Naive thymus-derived CD4-positive, alpha-beta T cell (primary cell): ENCODE data around the gene EDEM1. TPM values are rescaled to one million over a fixed set of nuclear protein-coding genes. Genes with fewer than 3 reads are reported as not detected.

Experiments used
- ATAC-seq: fragments of 150-1000 bp; cut with Tn5 transposase; 2 replicates; pipeline ENCODE4 v1.10.0; 2021; ENCODE audit warnings: mild to moderate bottlenecking, moderate library complexity
- CTCF ChIA-PET: fragments of 350-600 bp; sonication (Branson Sonifier 250); formaldehyde crosslinking; loops from one replicate; lab custom pipeline; 2021; ENCODE audit warnings: antibody characterized with exemption; lab: Charles Lee
- POLR2A ChIA-PET: fragments of 350-600 bp; sonication (Branson Sonifier 250); formaldehyde crosslinking; loops from one replicate; lab custom pipeline; 2021; ENCODE audit warnings: antibody characterized with exemption, inconsistent platforms; lab: Charles Lee
- DNase-seq, 9 donors: peaks; one replicate each; pipeline versions ENCODE4 v3.0.0 to v3.0.0-alpha.2; 2020 to 2022; ENCODE audit warnings: mixed read lengths in 1 of 9
- H3K27ac ChIP-seq: one replicate; pipeline ENCODE4 v1.7.0; 2013; ENCODE audit warnings: mild to moderate bottlenecking, low read depth, low read length, moderate library complexity
- H3K27me3 ChIP-seq, 2 donors: one replicate each; pipeline ENCODE4 v1.7.0; 2013; ENCODE audit warnings: low read length in 2 of 2, mild to moderate bottlenecking in 2 of 2, moderate library complexity in 2 of 2; ENCODE audit not compliant: control insufficient read depth in 2 of 2, insufficient read depth in 2 of 2
- H3K36me3 ChIP-seq, 3 experiments: 1 replicate in 2 of 3; 2 replicates in 1 of 3; pipeline ENCODE4 v1.7.0; 2013; ENCODE audit warnings: low read length in 3 of 3, mild to moderate bottlenecking in 3 of 3, moderate library complexity in 1 of 3; ENCODE audit not compliant: insufficient read depth in 3 of 3, control insufficient read depth in 2 of 3
- H3K4me1 ChIP-seq, 2 donors: one replicate each; pipeline ENCODE4 v1.7.0; 2013; ENCODE audit warnings: low read length in 2 of 2, mild to moderate bottlenecking in 2 of 2, moderate library complexity in 1 of 2; ENCODE audit not compliant: control insufficient read depth in 2 of 2, insufficient read depth in 2 of 2
- H3K4me3 ChIP-seq: 2 replicates; pipeline ENCODE4 v1.7.0; 2013; ENCODE audit warnings: mild to moderate bottlenecking, low read length
- H3K9me3 ChIP-seq, 3 experiments: 1 replicate in 2 of 3; 2 replicates in 1 of 3; pipeline ENCODE4 v1.7.0; 2013; ENCODE audit warnings: low read length in 3 of 3; ENCODE audit not compliant: control insufficient read depth in 2 of 3
- H3K27ac Mint-ChIP-seq, 9 donors: one replicate each; pipeline ENCODE4 v1.8.0; 2020 to 2022; ENCODE audit warnings: mixed read lengths in 9 of 9, mild to moderate bottlenecking in 8 of 9, moderate library complexity in 5 of 9, inconsistent platforms in 2 of 9
- H3K27me3 Mint-ChIP-seq, 5 donors: one replicate each; pipeline ENCODE4 v1.8.0; 2021 to 2022; ENCODE audit warnings: mixed read lengths in 5 of 5, mild to moderate bottlenecking in 1 of 5
- H3K36me3 Mint-ChIP-seq, 5 donors: one replicate each; pipeline ENCODE4 v1.8.0; 2020 to 2022; ENCODE audit warnings: mixed read lengths in 5 of 5, mild to moderate bottlenecking in 3 of 5, inconsistent platforms in 1 of 5
- H3K4me1 Mint-ChIP-seq, 7 donors: one replicate each; pipeline ENCODE4 v1.8.0; 2020 to 2022; ENCODE audit warnings: mixed read lengths in 7 of 7, mild to moderate bottlenecking in 3 of 7, inconsistent platforms in 1 of 7
- H3K4me3 Mint-ChIP-seq, 10 donors: one replicate each; pipeline ENCODE4 v1.8.0; 2020 to 2022; ENCODE audit warnings: mild to moderate bottlenecking in 10 of 10, mixed read lengths in 10 of 10, moderate library complexity in 6 of 10, inconsistent platforms in 2 of 10
- H3K9me3 Mint-ChIP-seq, 11 donors: one replicate each; pipeline ENCODE4 v1.8.0; 2020 to 2022; ENCODE audit warnings: mixed read lengths in 11 of 11, mild to moderate bottlenecking in 4 of 11, inconsistent platforms in 1 of 11, moderate library complexity in 1 of 11
- intact Hi-C, 2 donors: fragments of 100-400 bp; cut with micrococcal nuclease; formaldehyde crosslinking; loops; one replicate each; pipeline ENCODE4 v1.15.1; 2023
- polyA plus RNA-seq, 2 donors: library from polyadenylated mRNA; unstranded; fragments of 300-500 nt; fragmentation: Illumina TruSeq; gene quantifications; one replicate each; pipeline ENCODE4 v1.2.3, GENCODE V29; 2021
- total RNA-seq, 6 experiments: library from RNA in 5 of 6; stranded (reverse) in 5 of 6; gene quantifications; 1 replicate in 5 of 6; 2 replicates in 1 of 6; pipeline ENCODE4 v1.2.3 and lab custom pipeline; 2021 to 2026

Gene EDEM1
- total and polyA plus RNA-seq, 7 experiments from 2014 or later, result 41.9 to 138 (median 107) TPM

GRCh38 chr3:5217824-5218595 is 30.5 kb downstream of the EDEM1 start:
- peaks cover 23 to 60% (median 29%) of the 10 kb centered on the region in 3 experiments for H3K36me3 ChIP-seq
- H3K9me3 ChIP-seq, result no peaks in the 10 kb centered on the region
- no peaks in the 10 kb centered on the region for H3K9me3 Mint-ChIP-seq
- intact Hi-C loops, result loop anchor here in 1 of 2 donors (2.0 kb wide), 1 partner anchor 21 kb away; no protein-coding TSS in a partner anchor
- peak overlapping the region; percentile 16 for H3K27ac ChIP-seq
- DNase-seq (no peak), ATAC-seq (no peak)
- CTCF ChIA-PET, result interaction anchor here (0.8 to 1.0 kb wide), 2 partner anchors 13 to 24 kb away, joined by 3 read pairs; no protein-coding TSS in a partner anchor
- no peak overlapping the region for H3K4me3 ChIP-seq
- peak overlapping the region; percentile 32 to 75 (median 65) for H3K27ac Mint-ChIP-seq
- H3K27me3 ChIP-seq, result no peaks in the 10 kb centered on the region
- H3K4me1 ChIP-seq, result no peaks in the 10 kb centered on the region
- peaks cover 22 to 51% (median 27%) of the 10 kb centered on the region in 5 donors for H3K36me3 Mint-ChIP-seq
- POLR2A ChIA-PET, result interaction anchor here (0.6 kb wide), 1 partner anchor 116 kb away, joined by 3 read pairs; no protein-coding TSS in a partner anchor
- H3K4me1 Mint-ChIP-seq, result peaks cover 0 to 12% (median 5%) of the 10 kb centered on the region in 7 donors
- no peak overlapping the region for H3K4me3 Mint-ChIP-seq
- H3K27me3 Mint-ChIP-seq, result no peaks in the 10 kb centered on the region

DNA sequence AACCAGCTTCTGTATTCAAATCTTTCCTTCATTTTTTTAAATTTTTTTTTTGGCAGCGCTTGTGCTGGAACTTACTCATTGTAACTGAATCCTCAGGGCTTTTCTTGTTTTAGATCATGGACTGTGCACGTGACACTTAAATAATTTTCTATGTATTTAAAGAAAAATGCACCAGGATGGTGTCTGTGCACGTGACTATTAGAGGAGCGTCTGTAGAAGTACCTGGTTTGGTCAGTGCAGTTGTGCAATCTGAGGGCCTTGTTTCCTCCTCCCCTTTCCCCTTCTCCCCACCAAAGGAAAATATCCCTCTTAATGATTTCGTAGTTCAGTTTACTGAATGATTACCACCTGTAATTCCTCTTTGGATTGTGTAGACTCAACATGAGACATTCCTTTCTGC is 31.3 kb downstream of the EDEM1 start:
- Mint-ChIP-seq H3K4me1 (peaks cover 0 to 11% (median 5%) of the 10 kb centered on the region in 7 donors), H3K4me3 (no peak overlapping the region), H3K27me3 (no peaks in the 10 kb centered on the region), H3K27ac (peak overlapping the region in 8 of 9 donors; percentile 40 to 75 (median 62)), H3K9me3 (no peaks in the 10 kb centered on the region), H3K36me3 (peaks cover 14 to 43% (median 20%) of the 10 kb centered on the region in 5 donors)
- peak overlapping the region; percentile 7 for H3K27ac ChIP-seq
- peaks cover 19 to 52% (median 24%) of the 10 kb centered on the region in 3 experiments for H3K36me3 ChIP-seq
- H3K27me3 ChIP-seq, result no peaks in the 10 kb centered on the region
- no peak for DNase-seq
- ChIA-PET CTCF (interaction anchor here (0.7 to 1.0 kb wide), 3 partner anchors 13 to 644 kb away, joined by 3 read pairs; no protein-coding TSS in a partner anchor), POLR2A (no interaction called here)
- H3K9me3 ChIP-seq, result no peaks in the 10 kb centered on the region
- no peak for ATAC-seq
- intact Hi-C loops, result no loop called here
- H3K4me1 ChIP-seq, result no peaks in the 10 kb centered on the region
- H3K4me3 ChIP-seq, result no peak overlapping the region

- no peaks in the 10 kb centered on the region for H3K9me3 ChIP-seq
- Mint-ChIP-seq H3K27me3 (no peaks in the 10 kb centered on the region), H3K27ac (peak overlapping the region in 2 of 9 donors; percentile 67 to 68), H3K36me3 (peaks cover 10 to 39% (median 16%) of the 10 kb centered on the region in 5 donors), H3K4me1 (peaks cover 0 to 11% (median 5%) of the 10 kb centered on the region in 7 donors), H3K4me3 (no peak overlapping the region), H3K9me3 (no peaks in the 10 kb centered on the region)
- ATAC-seq, result no peak
- H3K4me1 ChIP-seq, result no peaks in the 10 kb centered on the region
- CTCF ChIA-PET, result interaction anchor here (0.7 kb wide), 1 partner anchor 645 kb away, joined by 3 read pairs; no protein-coding TSS in a partner anchor
- peak overlapping the region; percentile 7 for H3K27ac ChIP-seq
- POLR2A ChIA-PET, result no interaction called here
- intact Hi-C loops, result no loop called here
- DNase-seq, result no peak
- no peak overlapping the region for H3K4me3 ChIP-seq
- H3K36me3 ChIP-seq, result peaks cover 17 to 48% (median 20%) of the 10 kb centered on the region in 3 experiments
- H3K27me3 ChIP-seq, result no peaks in the 10 kb centered on the region
Measured at GRCh38 chr3:5219216-5219615, 31.7 kb downstream of the EDEM1 start.

DNA sequence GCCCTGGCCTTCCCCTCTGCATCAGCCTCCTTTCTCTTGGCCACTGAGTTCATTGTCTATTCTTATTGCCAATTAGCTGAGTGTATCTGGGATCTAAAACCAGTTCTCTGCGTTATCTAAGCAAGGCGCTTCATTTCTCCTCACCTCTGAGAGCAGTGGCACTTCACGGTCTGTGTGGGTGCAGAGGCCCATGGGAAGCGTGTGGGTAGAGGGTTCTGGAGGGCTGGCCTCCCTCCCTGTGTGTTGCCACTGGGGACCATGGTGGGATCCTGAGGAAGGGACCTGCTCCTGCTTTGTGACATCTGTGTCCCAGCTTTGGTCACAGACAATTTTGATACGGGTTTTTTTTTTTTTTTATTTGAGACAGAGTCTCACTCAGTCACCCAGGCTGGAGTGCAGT is 32.7 kb downstream of the EDEM1 start:
- Histone ChIP-seq H3K36me3 (peaks cover 10 to 38% (median 13%) of the 10 kb centered on the region in 3 experiments), H3K4me3 (no peak overlapping the region), H3K27ac (no peak overlapping the region), H3K4me1 (no peaks in the 10 kb centered on the region), H3K9me3 (no peaks in the 10 kb centered on the region), H3K27me3 (no peaks in the 10 kb centered on the region)
- ATAC-seq (no peak), DNase-seq (no peak)
- Mint-ChIP-seq H3K27me3 (no peaks in the 10 kb centered on the region), H3K4me3 (no peak overlapping the region), H3K36me3 (peaks cover 7 to 32% (median 11%) of the 10 kb centered on the region in 5 donors), H3K4me1 (peaks cover 0 to 11% (median 3%) of the 10 kb centered on the region in 7 donors), H3K9me3 (no peaks in the 10 kb centered on the region), H3K27ac (peak overlapping the region in 8 of 9 donors; percentile 9 to 76 (median 40))
- ChIA-PET POLR2A (interaction anchor here (2.0 kb wide), 1 partner anchor 32 kb away, joined by 7 read pairs; the partner anchor contains the start of gene EDEM1), CTCF (no interaction called here)
- intact Hi-C loops, result no loop called here

DNA sequence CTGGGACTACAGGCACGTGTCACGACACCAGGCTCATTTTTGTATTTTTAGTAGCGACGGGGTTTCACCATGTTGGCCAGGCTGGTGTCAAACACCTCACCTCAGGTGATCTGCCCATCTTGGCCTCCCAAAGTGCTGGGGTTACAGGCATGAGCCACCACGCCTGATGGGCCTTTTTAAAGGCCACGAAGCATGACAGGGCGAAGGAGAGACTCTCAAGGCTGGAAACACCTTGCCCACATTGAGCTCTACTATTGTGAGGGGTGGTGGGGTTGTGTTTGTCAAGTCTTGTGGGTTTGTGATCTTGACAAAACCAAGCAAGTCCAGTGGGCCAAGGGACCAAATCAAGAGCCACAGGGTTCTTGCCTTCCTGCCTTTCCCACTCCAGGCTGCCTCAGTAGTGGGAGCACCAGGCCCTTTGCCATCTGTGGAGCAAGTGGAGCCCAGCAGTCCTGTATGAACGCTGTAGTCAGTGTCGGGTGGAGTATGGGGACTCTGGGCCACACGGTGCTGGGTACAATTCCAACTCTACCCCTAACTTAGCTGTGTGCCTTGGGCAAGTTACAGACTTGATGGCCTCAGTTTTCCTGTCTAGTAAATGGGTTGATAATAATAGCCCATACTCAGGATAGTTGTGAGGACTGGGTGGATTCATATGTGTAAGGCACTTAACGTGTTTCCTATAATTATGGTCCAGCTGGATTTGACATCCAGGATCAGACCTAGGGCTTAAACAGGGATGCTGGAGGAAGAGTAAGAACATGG is 33.3 kb downstream of the EDEM1 start:
- Histone ChIP-seq H3K9me3 (no peaks in the 10 kb centered on the region), H3K27ac (no peak overlapping the region), H3K4me3 (no peak overlapping the region), H3K36me3 (peaks cover 4 to 31% (median 8%) of the 10 kb centered on the region in 3 experiments), H3K4me1 (no peaks in the 10 kb centered on the region), H3K27me3 (no peaks in the 10 kb centered on the region)
- intact Hi-C loops, result no loop called here
- no peak for ATAC-seq
- CTCF ChIA-PET, result no interaction called here
- DNase-seq, result no peak
- POLR2A ChIA-PET, result interaction anchor here (2.0 kb wide), 1 partner anchor 33 kb away, joined by 7 read pairs; the partner anchor contains the start of gene EDEM1
- peak overlapping the region in 6 of 9 donors; percentile 9 to 72 (median 44) for H3K27ac Mint-ChIP-seq
- H3K9me3 Mint-ChIP-seq, result no peaks in the 10 kb centered on the region
- H3K27me3 Mint-ChIP-seq, result no peaks in the 10 kb centered on the region
- peaks cover 0 to 11% (median 3%) of the 10 kb centered on the region in 7 donors for H3K4me1 Mint-ChIP-seq
- peaks cover 6 to 26% (median 11%) of the 10 kb centered on the region in 5 donors for H3K36me3 Mint-ChIP-seq
- no peak overlapping the region for H3K4me3 Mint-ChIP-seq

GRCh38 chr3:5221701-5222100 is 34.2 kb downstream of the EDEM1 start:
- intact Hi-C loops, result no loop called here
- Mint-ChIP-seq H3K27me3 (no peaks in the 10 kb centered on the region), H3K4me1 (peaks cover 0 to 11% (median 3%) of the 10 kb centered on the region in 7 donors), H3K27ac (peak overlapping the region in 7 of 9 donors; percentile 16 to 72 (median 59)), H3K9me3 (no peaks in the 10 kb centered on the region), H3K36me3 (peaks cover 2 to 25% (median 10%) of the 10 kb centered on the region in 5 donors), H3K4me3 (no peak overlapping the region)
- H3K36me3 ChIP-seq, result peaks cover 3 to 24% (median 5%) of the 10 kb centered on the region in 3 experiments
- ATAC-seq (no peak), DNase-seq (no peak)
- no peaks in the 10 kb centered on the region for H3K9me3 ChIP-seq
- ChIA-PET CTCF (no interaction called here), POLR2A (interaction anchor here (2.0 kb wide), 1 partner anchor 34 kb away, joined by 7 read pairs; the partner anchor contains the start of gene EDEM1)
- no peak overlapping the region for H3K4me3 ChIP-seq
- H3K4me1 ChIP-seq, result no peaks in the 10 kb centered on the region
- H3K27ac ChIP-seq, result no peak overlapping the region
- no peaks in the 10 kb centered on the region for H3K27me3 ChIP-seq
